ENCODE results near the gene ALDH18A1. TPM values are rescaled to one million over a fixed set of nuclear protein-coding genes. Genes with fewer than 3 reads are reported as not detected.

ALDH18A1 gene
- total and polyA plus RNA-seq, 2 donors (not counting 1 experiment from before 2014, with no cell fraction given): 12.4 to 27.6 TPM

DNA sequence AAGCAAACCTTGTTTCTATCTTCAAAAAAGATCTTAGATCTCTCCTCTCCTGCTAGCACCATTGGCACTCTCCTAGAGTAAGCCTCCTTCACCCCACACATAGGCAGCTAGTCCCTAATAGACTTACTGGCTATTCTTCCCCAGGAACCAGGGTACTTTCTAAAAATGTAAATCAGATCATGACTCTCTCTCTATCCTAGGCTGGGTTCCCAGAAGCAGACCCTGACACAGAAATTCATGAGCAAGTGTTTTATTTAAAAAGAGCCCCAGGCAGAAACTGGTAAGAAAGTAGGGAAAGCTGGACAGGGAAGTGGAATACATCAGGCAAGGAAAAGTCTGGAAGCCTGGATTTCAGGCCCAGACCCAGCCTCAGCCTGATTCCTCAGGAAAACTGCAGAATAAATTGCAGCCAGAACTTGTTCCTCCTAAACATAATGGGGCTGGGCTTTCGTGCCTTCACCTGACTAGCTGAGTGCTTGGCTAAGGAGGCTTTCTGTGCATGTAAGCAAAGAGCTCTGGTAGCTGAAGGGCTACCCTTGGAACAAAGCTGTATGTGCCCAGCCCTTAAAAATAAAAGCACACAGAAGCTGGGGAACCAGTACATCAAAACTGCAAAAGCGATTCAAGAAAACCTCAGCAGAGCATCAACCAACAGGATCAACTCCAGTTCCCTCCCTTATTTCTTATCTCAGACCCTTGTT, 76.5 kb downstream of the ALDH18A1 start:
- Histone ChIP-seq H3K4me2 (replicated peaks; ENCODE audit: low read depth, low read length, poor library complexity, severe bottlenecking) (no peak overlapping the region), H3K9ac (ENCODE audit: low read length) (no peak overlapping the region), H3K4me1 (ENCODE audit: control insufficient read depth in 2 of 2, insufficient read depth in 2 of 2, low read length in 2 of 2) (no peaks in the 10 kb centered on the region), H3K27me3 (replicated peaks in 1 of 4; ENCODE audit: control extremely low read depth in 1 of 4, control insufficient read depth in 3 of 4, insufficient read depth in 4 of 4, low read length in 3 of 4) (peaks cover 0 to 10% (median 0%) of the 10 kb centered on the region in 4 experiments), H3K9me3 (ENCODE audit: control extremely low read depth in 1 of 3, control insufficient read depth in 2 of 3, insufficient read depth in 1 of 3, low read length in 2 of 3) (no peaks in the 10 kb centered on the region), H3K79me2 (ENCODE audit: control insufficient read depth, insufficient read depth, low read length) (no peaks in the 10 kb centered on the region), H3K27ac (ENCODE audit: low read length in 2 of 2) (no peak overlapping the region), H3K36me3 (replicated peaks in 1 of 2; ENCODE audit: control extremely low read depth in 1 of 2, control insufficient read depth in 1 of 2, extremely low read depth in 1 of 2, insufficient read depth in 2 of 2, low read length in 1 of 2) (no peaks in the 10 kb centered on the region), H3K4me3 (ENCODE audit: control extremely low read depth in 1 of 5, extremely low read depth in 1 of 5, insufficient read depth in 1 of 5, low read depth in 2 of 5, low read length in 4 of 5) (no peak overlapping the region), H4K20me1 (ENCODE audit: control insufficient read depth, insufficient read depth, low read length, poor library complexity, severe bottlenecking) (no peaks in the 10 kb centered on the region), H2AFZ (ENCODE audit: insufficient read depth, low read depth, low read length, poor library complexity, severe bottlenecking) (no peak overlapping the region)
- no peak overlapping the region for H3K27ac Mint-ChIP-seq
- 67% methylated on average over 1 of the region's 2 CpGs for WGBS (ENCODE audit: insufficient coverage)
- no peaks in the 10 kb centered on the region for H3K9me3 Mint-ChIP-seq (ENCODE audit: insufficient read depth)
- peaks cover 44% of the 10 kb centered on the region for H3K27me3 Mint-ChIP-seq
- no peak overlapping the region for H3K4me3 Mint-ChIP-seq
- TF ChIP-seq EZH2 (IDR thresholded peaks at IDR 0.05; ENCODE audit: borderline replicate concordance, insufficient read depth, low read depth, low read length, poor library complexity, severe bottlenecking): no peak
- no peak for TF ChIP-seq CTCF (IDR thresholded peaks at IDR 0.05)
- ChIA-PET POLR2A (no interaction called here), CTCF (no interaction called here)
- no peaks in the 10 kb centered on the region for H3K4me1 Mint-ChIP-seq
- intact Hi-C loops (cut with micrococcal nuclease): no loop called here
- ATAC-seq (ENCODE audit: low read depth) (no peak), DNase-seq (no peak)

GRCh38 chr10:95579292-95579691, 77.2 kb downstream of the ALDH18A1 start:
- Histone ChIP-seq H3K27ac (ENCODE audit: low read length in 2 of 2) (no peak overlapping the region), H2AFZ (ENCODE audit: insufficient read depth, low read depth, low read length, poor library complexity, severe bottlenecking) (no peak overlapping the region), H3K27me3 (replicated peaks in 1 of 4; ENCODE audit: control extremely low read depth in 1 of 4, control insufficient read depth in 3 of 4, insufficient read depth in 4 of 4, low read length in 3 of 4) (peaks cover 0 to 10% (median 0%) of the 10 kb centered on the region in 4 experiments), H3K9ac (ENCODE audit: low read length) (no peak overlapping the region), H3K4me3 (ENCODE audit: control extremely low read depth in 1 of 5, extremely low read depth in 1 of 5, insufficient read depth in 1 of 5, low read depth in 2 of 5, low read length in 4 of 5) (no peak overlapping the region), H3K36me3 (replicated peaks in 1 of 2; ENCODE audit: control extremely low read depth in 1 of 2, control insufficient read depth in 1 of 2, extremely low read depth in 1 of 2, insufficient read depth in 2 of 2, low read length in 1 of 2) (no peaks in the 10 kb centered on the region), H3K4me2 (replicated peaks; ENCODE audit: low read depth, low read length, poor library complexity, severe bottlenecking) (no peak overlapping the region), H3K9me3 (ENCODE audit: control extremely low read depth in 1 of 3, control insufficient read depth in 2 of 3, insufficient read depth in 1 of 3, low read length in 2 of 3) (no peaks in the 10 kb centered on the region), H3K79me2 (ENCODE audit: control insufficient read depth, insufficient read depth, low read length) (no peaks in the 10 kb centered on the region), H3K4me1 (ENCODE audit: control insufficient read depth in 2 of 2, insufficient read depth in 2 of 2, low read length in 2 of 2) (no peaks in the 10 kb centered on the region), H4K20me1 (ENCODE audit: control insufficient read depth, insufficient read depth, low read length, poor library complexity, severe bottlenecking) (no peaks in the 10 kb centered on the region)
- H3K27me3 Mint-ChIP-seq: peaks cover 47% of the 10 kb centered on the region
- no peak overlapping the region for H3K4me3 Mint-ChIP-seq
- no peak overlapping the region for H3K27ac Mint-ChIP-seq
- TF ChIP-seq EZH2 (IDR thresholded peaks at IDR 0.05; ENCODE audit: borderline replicate concordance, insufficient read depth, low read depth, low read length, poor library complexity, severe bottlenecking) (no peak), CTCF (IDR thresholded peaks at IDR 0.05) (no peak)
- ChIA-PET POLR2A (no interaction called here), CTCF (no interaction called here)
- ATAC-seq (ENCODE audit: low read depth): no peak
- no peak for DNase-seq
- H3K9me3 Mint-ChIP-seq (ENCODE audit: insufficient read depth): no peaks in the 10 kb centered on the region
- intact Hi-C loops (cut with micrococcal nuclease): no loop called here
- H3K4me1 Mint-ChIP-seq: no peaks in the 10 kb centered on the region
- no CpG with 5 or more reads among the region's 1 CpG for WGBS (ENCODE audit: insufficient coverage)

All from B cell (primary cell).